ENCODE results near the gene DAP.
"Not testable (repeated sequence)": the region's sequence is repeated elsewhere in the genome, so short reads cannot be mapped to it uniquely, and the experiment has no call there.

Gene DAP

GRCh38 chr5:10631316-10631996, 129.6 kb downstream of the DAP start:
- DNase-seq (ENCODE audit: low read depth in 3 of 3) = no peak

DNA sequence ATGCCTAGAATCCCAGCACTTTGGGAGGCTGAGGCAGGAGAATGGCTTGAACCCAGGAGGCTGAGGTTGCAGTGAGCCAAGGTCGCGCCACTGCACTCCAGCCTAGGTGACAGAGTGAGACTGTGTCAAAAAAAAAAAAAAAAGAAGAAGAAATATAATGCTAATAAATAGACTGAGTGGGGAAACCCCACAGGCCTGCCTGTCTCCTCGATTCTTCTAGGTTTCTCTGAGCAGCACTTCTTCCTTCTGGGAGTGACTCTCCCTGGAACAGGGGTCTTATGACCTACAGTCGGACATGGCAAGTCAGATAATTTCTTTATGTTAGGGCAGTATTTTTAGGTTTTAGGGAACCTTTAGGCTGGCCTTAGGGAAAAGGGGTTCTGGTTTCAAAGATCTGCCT, 130.3 kb downstream of the DAP start:
- not testable (repeated sequence) for DNase-seq (ENCODE audit: low read depth in 3 of 3)

- no peak for DNase-seq (ENCODE audit: low read depth in 3 of 3)
Observed at GRCh38 chr5:10630126-10630525, 130.9 kb downstream of the DAP start.

- DNase-seq (ENCODE audit: low read depth in 3 of 3) = no peak
Observed at GRCh38 chr5:10629682-10630081, 131.4 kb downstream of the DAP start.

Measured in stimulated activated CD4-positive, alpha-beta T cell treated with anti-CD3 and anti-CD28 coated beads, TNF-alpha, amount 100 ng/mL, for 24 hours (primary cell).